Liver (tissue), 3 donors: ENCODE results near the gene FES.

Experiments
- FOXA1 ChIP-seq: IDR thresholded peaks from 2 replicates; pipeline ENCODE4 v1.6.1; 2016; ENCODE audit warnings: antibody characterized with exemption
- GABPA ChIP-seq, 2 donors: IDR thresholded peaks in 1 of 2; conservative IDR thresholded peaks in 1 of 2; 2 replicates each; pipeline ENCODE4 v1.6.1; 2016; ENCODE audit warnings: antibody characterized with exemption in 2 of 2, mild to moderate bottlenecking in 1 of 2, moderate library complexity in 1 of 2
- HNF4A ChIP-seq, 2 donors: conservative IDR thresholded peaks; 2 replicates each; pipeline ENCODE4 v1.6.1; 2016; ENCODE audit warnings: antibody characterized with exemption in 2 of 2, mild to moderate bottlenecking in 2 of 2
- JUND ChIP-seq, 2 donors: IDR thresholded peaks; 2 replicates each; pipeline ENCODE4 v1.6.1; 2016; ENCODE audit warnings: antibody characterized with exemption in 2 of 2
- RAD21 ChIP-seq, 2 donors: IDR thresholded peaks; 2 replicates each; pipeline ENCODE4 v1.6.1; 2016; ENCODE audit warnings: antibody characterized with exemption in 2 of 2, mild to moderate bottlenecking in 2 of 2
- TAF1 ChIP-seq: conservative IDR thresholded peaks from 2 replicates; pipeline ENCODE4 v1.6.1; 2016; ENCODE audit warnings: antibody characterized with exemption, mild to moderate bottlenecking
- YY1 ChIP-seq: IDR thresholded peaks from 2 replicates; pipeline ENCODE4 v1.6.1; 2016; ENCODE audit warnings: antibody characterized with exemption, mild to moderate bottlenecking
- TF ChIP-seq, protein P1 (sequence below): fragments of 150-350 bp; IDR thresholded peaks from 2 replicates; pipeline ENCODE4 v1.5.1; 2017; ENCODE audit warnings: improper control_type of control experiment, low read depth, low read length; ENCODE audit not compliant: missing input control
- TF ChIP-seq, protein P2 (sequence below): IDR thresholded peaks from 2 replicates; pipeline ENCODE4 v1.6.1; 2016; ENCODE audit warnings: antibody characterized with exemption
- TF ChIP-seq, protein P3 (sequence below): IDR thresholded peaks from 2 replicates; pipeline ENCODE4 v1.6.1; 2016; ENCODE audit warnings: antibody characterized with exemption, mild to moderate bottlenecking
- TF ChIP-seq, protein P4 (sequence below): IDR thresholded peaks from 2 replicates; pipeline ENCODE4 v1.6.1; 2016; ENCODE audit warnings: antibody characterized with exemption
- TF ChIP-seq, protein P5 (sequence below): IDR thresholded peaks from 2 replicates; pipeline ENCODE4 v1.6.1; 2016; ENCODE audit warnings: antibody characterized with exemption
- donor health status: healthy.
- donor health status: healthy.

DNA sequence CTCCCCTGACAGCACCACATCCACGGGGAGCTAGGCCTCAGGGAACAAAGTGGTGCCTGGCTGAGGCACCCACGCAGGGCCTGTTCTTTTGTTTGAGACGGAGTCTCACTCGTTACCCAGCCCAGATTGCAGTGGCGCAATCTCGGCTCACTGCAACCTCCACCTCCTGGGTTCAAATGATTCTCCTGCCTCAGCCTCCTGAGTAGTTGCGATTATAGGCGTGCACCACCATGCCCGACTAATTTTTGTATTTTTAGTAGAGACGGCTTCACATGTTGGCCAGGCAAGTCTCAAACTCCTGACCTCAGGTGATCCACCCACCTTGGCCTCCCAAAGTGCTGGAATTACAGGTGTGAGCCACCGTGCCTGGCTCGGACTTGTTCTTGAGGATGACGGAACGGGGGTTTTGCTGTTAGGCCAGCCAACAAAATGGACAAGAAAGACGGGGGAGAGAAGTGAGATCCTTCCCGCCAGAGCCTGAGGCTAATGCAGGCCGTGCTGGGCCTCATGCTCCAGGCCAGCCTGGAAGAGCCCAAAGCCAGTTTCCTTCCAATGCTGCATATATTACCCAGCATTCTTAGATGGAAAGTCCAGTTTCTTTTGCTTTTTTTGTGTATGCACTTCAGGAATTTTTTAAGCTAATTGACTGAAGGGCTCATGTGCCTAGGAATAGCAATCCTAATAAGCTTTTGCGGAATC is 44.0 kb upstream of the FES start:
- TF ChIP-seq, protein P1, sequence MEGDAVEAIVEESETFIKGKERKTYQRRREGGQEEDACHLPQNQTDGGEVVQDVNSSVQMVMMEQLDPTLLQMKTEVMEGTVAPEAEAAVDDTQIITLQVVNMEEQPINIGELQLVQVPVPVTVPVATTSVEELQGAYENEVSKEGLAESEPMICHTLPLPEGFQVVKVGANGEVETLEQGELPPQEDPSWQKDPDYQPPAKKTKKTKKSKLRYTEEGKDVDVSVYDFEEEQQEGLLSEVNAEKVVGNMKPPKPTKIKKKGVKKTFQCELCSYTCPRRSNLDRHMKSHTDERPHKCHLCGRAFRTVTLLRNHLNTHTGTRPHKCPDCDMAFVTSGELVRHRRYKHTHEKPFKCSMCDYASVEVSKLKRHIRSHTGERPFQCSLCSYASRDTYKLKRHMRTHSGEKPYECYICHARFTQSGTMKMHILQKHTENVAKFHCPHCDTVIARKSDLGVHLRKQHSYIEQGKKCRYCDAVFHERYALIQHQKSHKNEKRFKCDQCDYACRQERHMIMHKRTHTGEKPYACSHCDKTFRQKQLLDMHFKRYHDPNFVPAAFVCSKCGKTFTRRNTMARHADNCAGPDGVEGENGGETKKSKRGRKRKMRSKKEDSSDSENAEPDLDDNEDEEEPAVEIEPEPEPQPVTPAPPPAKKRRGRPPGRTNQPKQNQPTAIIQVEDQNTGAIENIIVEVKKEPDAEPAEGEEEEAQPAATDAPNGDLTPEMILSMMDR: no peak
- TF ChIP-seq, protein P2, sequence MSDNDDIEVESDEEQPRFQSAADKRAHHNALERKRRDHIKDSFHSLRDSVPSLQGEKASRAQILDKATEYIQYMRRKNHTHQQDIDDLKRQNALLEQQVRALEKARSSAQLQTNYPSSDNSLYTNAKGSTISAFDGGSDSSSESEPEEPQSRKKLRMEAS: no peak
- TF ChIP-seq RAD21 (IDR thresholded peaks at IDR 0.05) (no peak), TAF1 (no peak), GABPA (IDR thresholded peaks at IDR 0.05 in 1 of 2, conservative IDR thresholded peaks at IDR 0.05 in 1 of 2) (no peak), HNF4A (conservative IDR thresholded peaks at IDR 0.05) (no peak), JUND (IDR thresholded peaks at IDR 0.05) (no peak), YY1 (no peak), FOXA1 (no peak)
- TF ChIP-seq, protein P3, sequence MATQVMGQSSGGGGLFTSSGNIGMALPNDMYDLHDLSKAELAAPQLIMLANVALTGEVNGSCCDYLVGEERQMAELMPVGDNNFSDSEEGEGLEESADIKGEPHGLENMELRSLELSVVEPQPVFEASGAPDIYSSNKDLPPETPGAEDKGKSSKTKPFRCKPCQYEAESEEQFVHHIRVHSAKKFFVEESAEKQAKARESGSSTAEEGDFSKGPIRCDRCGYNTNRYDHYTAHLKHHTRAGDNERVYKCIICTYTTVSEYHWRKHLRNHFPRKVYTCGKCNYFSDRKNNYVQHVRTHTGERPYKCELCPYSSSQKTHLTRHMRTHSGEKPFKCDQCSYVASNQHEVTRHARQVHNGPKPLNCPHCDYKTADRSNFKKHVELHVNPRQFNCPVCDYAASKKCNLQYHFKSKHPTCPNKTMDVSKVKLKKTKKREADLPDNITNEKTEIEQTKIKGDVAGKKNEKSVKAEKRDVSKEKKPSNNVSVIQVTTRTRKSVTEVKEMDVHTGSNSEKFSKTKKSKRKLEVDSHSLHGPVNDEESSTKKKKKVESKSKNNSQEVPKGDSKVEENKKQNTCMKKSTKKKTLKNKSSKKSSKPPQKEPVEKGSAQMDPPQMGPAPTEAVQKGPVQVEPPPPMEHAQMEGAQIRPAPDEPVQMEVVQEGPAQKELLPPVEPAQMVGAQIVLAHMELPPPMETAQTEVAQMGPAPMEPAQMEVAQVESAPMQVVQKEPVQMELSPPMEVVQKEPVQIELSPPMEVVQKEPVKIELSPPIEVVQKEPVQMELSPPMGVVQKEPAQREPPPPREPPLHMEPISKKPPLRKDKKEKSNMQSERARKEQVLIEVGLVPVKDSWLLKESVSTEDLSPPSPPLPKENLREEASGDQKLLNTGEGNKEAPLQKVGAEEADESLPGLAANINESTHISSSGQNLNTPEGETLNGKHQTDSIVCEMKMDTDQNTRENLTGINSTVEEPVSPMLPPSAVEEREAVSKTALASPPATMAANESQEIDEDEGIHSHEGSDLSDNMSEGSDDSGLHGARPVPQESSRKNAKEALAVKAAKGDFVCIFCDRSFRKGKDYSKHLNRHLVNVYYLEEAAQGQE: no peak
- TF ChIP-seq, protein P4, sequence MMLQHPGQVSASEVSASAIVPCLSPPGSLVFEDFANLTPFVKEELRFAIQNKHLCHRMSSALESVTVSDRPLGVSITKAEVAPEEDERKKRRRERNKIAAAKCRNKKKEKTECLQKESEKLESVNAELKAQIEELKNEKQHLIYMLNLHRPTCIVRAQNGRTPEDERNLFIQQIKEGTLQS: no peak
- TF ChIP-seq, protein P5, sequence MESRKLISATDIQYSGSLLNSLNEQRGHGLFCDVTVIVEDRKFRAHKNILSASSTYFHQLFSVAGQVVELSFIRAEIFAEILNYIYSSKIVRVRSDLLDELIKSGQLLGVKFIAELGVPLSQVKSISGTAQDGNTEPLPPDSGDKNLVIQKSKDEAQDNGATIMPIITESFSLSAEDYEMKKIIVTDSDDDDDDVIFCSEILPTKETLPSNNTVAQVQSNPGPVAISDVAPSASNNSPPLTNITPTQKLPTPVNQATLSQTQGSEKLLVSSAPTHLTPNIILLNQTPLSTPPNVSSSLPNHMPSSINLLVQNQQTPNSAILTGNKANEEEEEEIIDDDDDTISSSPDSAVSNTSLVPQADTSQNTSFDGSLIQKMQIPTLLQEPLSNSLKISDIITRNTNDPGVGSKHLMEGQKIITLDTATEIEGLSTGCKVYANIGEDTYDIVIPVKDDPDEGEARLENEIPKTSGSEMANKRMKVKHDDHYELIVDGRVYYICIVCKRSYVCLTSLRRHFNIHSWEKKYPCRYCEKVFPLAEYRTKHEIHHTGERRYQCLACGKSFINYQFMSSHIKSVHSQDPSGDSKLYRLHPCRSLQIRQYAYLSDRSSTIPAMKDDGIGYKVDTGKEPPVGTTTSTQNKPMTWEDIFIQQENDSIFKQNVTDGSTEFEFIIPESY: no peak
